ENCODE measurements around the gene HMCN2. TPM values are rescaled to one million over a fixed set of nuclear protein-coding genes. Genes with fewer than 3 reads are reported as not detected.
A peak's percentile ranks its signal among the peaks of the same experiment; 100 is the strongest.
"Not testable (repeated sequence)": the region's sequence is repeated elsewhere in the genome, so short reads cannot be mapped to it uniquely, and the experiment has no call there.

Gene HMCN2
- total RNA-seq, 1 donor: under 0.01 TPM

GRCh38 chr9:130276121-130276520 is 10.6 kb downstream of the HMCN2 start:
- Histone ChIP-seq H3K27ac (ENCODE audit: low read depth, low read length) (no peak overlapping the region), H3K9me3 (ENCODE audit: low read depth, low read length) (no peaks in the 10 kb centered on the region), H2AFZ (ENCODE audit: low read length) (peak overlapping the region; percentile 22), H3K4me1 (ENCODE audit: insufficient read depth, low read length) (no peaks in the 10 kb centered on the region), H3K4me3 (ENCODE audit: insufficient read depth, low read length) (no peak overlapping the region), H3K27me3 (ENCODE audit: insufficient read depth, low read length) (peaks cover 6% of the 10 kb centered on the region), H3K36me3 (ENCODE audit: insufficient read depth, low read length) (no peaks in the 10 kb centered on the region), H4K20me1 (ENCODE audit: insufficient read depth, low read length) (no peaks in the 10 kb centered on the region), H3K4me2 (ENCODE audit: insufficient read depth, low read length) (no peak overlapping the region), H3K79me2 (ENCODE audit: insufficient read depth, low read length) (no peaks in the 10 kb centered on the region)
- TF ChIP-seq CTCF (IDR thresholded peaks at IDR 0.05; ENCODE audit: extremely low read depth, low read depth, low read length): no peak
- DNase-seq (ENCODE audit: insufficient read length, low spot score, missing footprints): peak; percentile 91

- H3K27me3 ChIP-seq (ENCODE audit: insufficient read depth, low read length): peaks cover 2% of the 10 kb centered on the region
- no peak overlapping the region for H3K27ac ChIP-seq (ENCODE audit: low read depth, low read length)
- TF ChIP-seq CTCF (IDR thresholded peaks at IDR 0.05; ENCODE audit: extremely low read depth, low read depth, low read length): no peak
- no peak for DNase-seq (ENCODE audit: insufficient read length, low spot score, missing footprints)
- H3K36me3 ChIP-seq (ENCODE audit: insufficient read depth, low read length): no peaks in the 10 kb centered on the region
- H4K20me1 ChIP-seq (ENCODE audit: insufficient read depth, low read length): no peaks in the 10 kb centered on the region
- H3K4me1 ChIP-seq (ENCODE audit: insufficient read depth, low read length): no peaks in the 10 kb centered on the region
- no peaks in the 10 kb centered on the region for H3K9me3 ChIP-seq (ENCODE audit: low read depth, low read length)
- no peak overlapping the region for H3K4me2 ChIP-seq (ENCODE audit: insufficient read depth, low read length)
- H2AFZ ChIP-seq (ENCODE audit: low read length): no peak overlapping the region
- no peaks in the 10 kb centered on the region for H3K79me2 ChIP-seq (ENCODE audit: insufficient read depth, low read length)
- no peak overlapping the region for H3K4me3 ChIP-seq (ENCODE audit: insufficient read depth, low read length)
These were observed 11.4 kb downstream of the HMCN2 start for GRCh38 chr9:130276955-130277354.

GRCh38 chr9:130277525-130277924 is 12.0 kb downstream of the HMCN2 start:
- not testable (repeated sequence) for H3K27ac ChIP-seq (ENCODE audit: low read depth, low read length); DNase-seq (ENCODE audit: insufficient read length, low spot score, missing footprints); H3K27me3 ChIP-seq (ENCODE audit: insufficient read depth, low read length); H3K79me2 ChIP-seq (ENCODE audit: insufficient read depth, low read length); H3K4me1 ChIP-seq (ENCODE audit: insufficient read depth, low read length); H3K4me2 ChIP-seq (ENCODE audit: insufficient read depth, low read length); H3K36me3 ChIP-seq (ENCODE audit: insufficient read depth, low read length); H4K20me1 ChIP-seq (ENCODE audit: insufficient read depth, low read length); H2AFZ ChIP-seq (ENCODE audit: low read length); H3K9me3 ChIP-seq (ENCODE audit: low read depth, low read length); H3K4me3 ChIP-seq (ENCODE audit: insufficient read depth, low read length)

GRCh38 chr9:130283539-130284248 is 18.1 kb downstream of the HMCN2 start:
- peaks cover 27% of the 10 kb centered on the region for H3K27me3 ChIP-seq (ENCODE audit: insufficient read depth, low read length)
- H3K36me3 ChIP-seq (ENCODE audit: insufficient read depth, low read length): no peaks in the 10 kb centered on the region
- no peaks in the 10 kb centered on the region for H4K20me1 ChIP-seq (ENCODE audit: insufficient read depth, low read length)
- H3K9me3 ChIP-seq (ENCODE audit: low read depth, low read length): no peaks in the 10 kb centered on the region
- DNase-seq (ENCODE audit: insufficient read length, low spot score, missing footprints): peak; percentile 43
- H3K4me2 ChIP-seq (ENCODE audit: insufficient read depth, low read length): no peak overlapping the region
- no peaks in the 10 kb centered on the region for H3K79me2 ChIP-seq (ENCODE audit: insufficient read depth, low read length)
- no peak overlapping the region for H2AFZ ChIP-seq (ENCODE audit: low read length)
- no peak overlapping the region for H3K27ac ChIP-seq (ENCODE audit: low read depth, low read length)
- no peak overlapping the region for H3K4me3 ChIP-seq (ENCODE audit: insufficient read depth, low read length)
- no peaks in the 10 kb centered on the region for H3K4me1 ChIP-seq (ENCODE audit: insufficient read depth, low read length)
- TF ChIP-seq CTCF (IDR thresholded peaks at IDR 0.05; ENCODE audit: extremely low read depth, low read depth, low read length): no peak
